Measurements from ENCODE around the gene CCND3. TPM values are rescaled to one million over a fixed set of nuclear protein-coding genes. Genes with fewer than 3 reads are reported as not detected.

CCND3 gene
- total and polyA plus RNA-seq, 2 of the 8 experiments (the other 6 are each of a cell fraction or from before 2014, with no cell fraction given) = 30.6 to 32.9 TPM

DNA sequence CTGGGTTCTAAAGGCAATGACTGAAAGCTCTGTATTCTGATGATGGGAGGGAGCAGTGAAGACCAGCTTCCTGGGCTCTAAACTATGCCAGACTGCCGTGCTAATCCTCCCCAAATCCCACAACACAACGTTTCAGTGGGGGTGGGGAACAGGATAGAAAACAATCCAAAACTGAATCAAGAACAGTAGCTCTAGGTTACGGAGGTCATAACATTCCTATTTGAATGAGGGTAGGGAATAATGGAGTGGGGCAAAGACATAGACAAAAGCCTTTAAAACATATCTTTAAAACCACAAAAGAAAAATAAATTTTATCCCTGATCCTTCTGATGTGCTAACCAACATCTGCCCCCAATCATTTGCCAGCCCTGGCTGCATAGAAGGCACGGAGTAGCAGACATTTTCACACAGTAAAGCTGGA lies 54.3 kb downstream of the CCND3 start:
- Histone ChIP-seq H3K79me1 (ENCODE audit: low read depth, low read length) (no peaks in the 10 kb centered on the region; the same call in 1 of the 2 replicates), H4K8ac (ENCODE audit: extremely low read depth, insufficient read depth, low read length) (no peak overlapping the region), H2BK120ac (replicated peaks; ENCODE audit: low read depth, low read length) (no peak overlapping the region), H3K14ac (ENCODE audit: insufficient read length) (no peak overlapping the region), H4K5ac (ENCODE audit: insufficient read length, low read depth, low read length) (no peak overlapping the region), H3K18ac (ENCODE audit: extremely low read depth, low read length) (no peak overlapping the region), H2BK15ac (ENCODE audit: low read length) (no peak overlapping the region), H2AK5ac (ENCODE audit: low read depth, low read length) (peak overlapping the region; percentile 95; the same call in 1 of the 2 replicates), H3K27ac (ENCODE audit: low read depth, low read length) (no peak overlapping the region), H2AFZ (ENCODE audit: low read length) (no peak overlapping the region), H3K9me3 (ENCODE audit: insufficient read depth in 2 of 2, low read depth in 1 of 2, low read length in 1 of 2) (no peaks in the 10 kb centered on the region), H3K36me3 (ENCODE audit: control insufficient read depth in 2 of 4, insufficient read depth in 4 of 4, low read length in 3 of 4) (peaks cover 0 to 2% (median 0%) of the 10 kb centered on the region in 4 experiments; a peak in 2 of 8 replicates), H4K20me1 (replicated peaks in 1 of 2; ENCODE audit: control insufficient read depth in 1 of 2, insufficient read depth in 2 of 2, low read length in 2 of 2) (peaks cover 0 to 1% of the 10 kb centered on the region in 2 experiments), H3K9ac (replicated peaks in 1 of 4; ENCODE audit: extremely low read depth in 1 of 4, low read depth in 3 of 4, low read length in 3 of 4) (no peak overlapping the region), H4K91ac (replicated peaks; ENCODE audit: insufficient read length, low read length) (no peak overlapping the region), H2BK20ac (ENCODE audit: low read length) (no peak overlapping the region), H3K4me1 (replicated peaks in 1 of 4; ENCODE audit: control insufficient read depth in 3 of 4, insufficient read depth in 4 of 4, low read length in 3 of 4) (peaks cover 0 to 6% (median 5%) of the 10 kb centered on the region in 4 experiments; a peak in 3 of 7 replicates), H3K56ac (replicated peaks; ENCODE audit: insufficient read length, low read depth, low read length) (no peak overlapping the region), H3K4me2 (ENCODE audit: insufficient read depth in 1 of 2, low read depth in 2 of 2, low read length in 2 of 2) (peak overlapping the region; percentile 32 to 36; a peak in 2 of 4 replicates), H3K23ac (ENCODE audit: insufficient read length) (no peak overlapping the region), H3K79me2 (ENCODE audit: control insufficient read depth in 1 of 2, insufficient read depth in 2 of 2, low read length in 2 of 2) (peaks cover 0 to 59% of the 10 kb centered on the region in 2 experiments; a peak in 3 of 4 replicates), H2BK5ac (ENCODE audit: low read depth, low read length) (no peak overlapping the region), H3K4ac (replicated peaks; ENCODE audit: insufficient read length, low read depth, low read length) (no peak overlapping the region), H3K27me3 (replicated peaks in 1 of 4; ENCODE audit: control insufficient read depth in 3 of 4, extremely low read depth in 1 of 4, insufficient read depth in 3 of 4, low read length in 3 of 4) (no peaks in the 10 kb centered on the region), H2BK12ac (ENCODE audit: low read depth, low read length) (no peak overlapping the region), H3K4me3 (ENCODE audit: extremely low read depth in 1 of 4, insufficient read depth in 2 of 4, low read depth in 3 of 4, low read length in 4 of 4) (no peak overlapping the region), H3K23me2 (ENCODE audit: low read depth, low read length) (no peaks in the 10 kb centered on the region)
- 55% methylated on average over 4 of the region's 4 CpGs; no CpG with 5 or more reads in 1 of the 2 experiments for WGBS, 2 experiments (ENCODE audit: extremely low coverage in 1 of 2, insufficient coverage in 1 of 2, insufficient read length in 1 of 2, insufficient replicate concordance in 2 of 2, low coverage in 1 of 2, low lambda C conversion rate in 2 of 2, missing lambda C conversion rate in 1 of 2)
- FAIRE-seq (no peak), DNase-seq (ENCODE audit: low read depth in 1 of 2, low spot score in 2 of 2) (no peak)
- ChIA-PET CTCF (ENCODE audit: partially characterized antibody) (interaction anchor here (0.6 to 2.4 kb wide), 8 partner anchors 15 to 232 kb away, joined by 3 to 7 read pairs (median 3); partner anchors contain the start of genes BYSL and MED20), POLR2A (ENCODE audit: partially characterized antibody) (interaction anchor here (1.0 kb wide), 1 partner anchor 99 kb away, joined by 3 read pairs; the partner anchor contains the start of gene TOMM6)
- TF ChIP-seq KDM4A (IDR thresholded peaks at IDR 0.05; ENCODE audit: low read depth, low read length, severe bottlenecking) = no peak
- TF ChIP-seq CTBP2 (IDR thresholded peaks at IDR 0.05; ENCODE audit: borderline replicate concordance, insufficient read depth, insufficient read length, low read length) = no peak
- TF ChIP-seq POLR2AphosphoS5 (IDR thresholded peaks at IDR 0.05; ENCODE audit: low read depth, low read length) = no peak
- TF ChIP-seq SP2 (IDR thresholded peaks at IDR 0.05; ENCODE audit: low read length) = no peak
- TF ChIP-seq RNF2 (IDR thresholded peaks at IDR 0.05; ENCODE audit: borderline replicate concordance, low read depth, low read length, missing control alignments, poor library complexity, severe bottlenecking) = no peak
- no peak for TF ChIP-seq BCL11A (IDR thresholded peaks at IDR 0.05; ENCODE audit: low read depth in 2 of 2, low read length in 2 of 2)
- TF ChIP-seq TBP (IDR thresholded peaks at IDR 0.05; ENCODE audit: low read depth, low read length) = no peak
- no peak for TF ChIP-seq SP4 (IDR thresholded peaks at IDR 0.05; ENCODE audit: low read length)
- TF ChIP-seq POLR2A (IDR thresholded peaks at IDR 0.05; ENCODE audit: control extremely low read depth in 1 of 2, low read depth in 2 of 2, low read length in 2 of 2) = no peak
- TF ChIP-seq, protein P1, sequence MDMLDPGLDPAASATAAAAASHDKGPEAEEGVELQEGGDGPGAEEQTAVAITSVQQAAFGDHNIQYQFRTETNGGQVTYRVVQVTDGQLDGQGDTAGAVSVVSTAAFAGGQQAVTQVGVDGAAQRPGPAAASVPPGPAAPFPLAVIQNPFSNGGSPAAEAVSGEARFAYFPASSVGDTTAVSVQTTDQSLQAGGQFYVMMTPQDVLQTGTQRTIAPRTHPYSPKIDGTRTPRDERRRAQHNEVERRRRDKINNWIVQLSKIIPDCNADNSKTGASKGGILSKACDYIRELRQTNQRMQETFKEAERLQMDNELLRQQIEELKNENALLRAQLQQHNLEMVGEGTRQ (IDR thresholded peaks at IDR 0.05; ENCODE audit: low read length) = no peak
- TF ChIP-seq EZH2 (IDR thresholded peaks at IDR 0.05; ENCODE audit: low read depth, low read length, severe bottlenecking) = no peak
- TF ChIP-seq TAF7 (optimal IDR thresholded peaks at IDR 0.05; ENCODE audit: borderline replicate concordance, low read depth, low read length) = no peak

All from H1 (cell line).